K562 (cell line): ENCODE data around the gene GPR180. TPM values are rescaled to one million over a fixed set of nuclear protein-coding genes. Genes with fewer than 3 reads are reported as not detected.

Experiments used
- ATF7 ChIP-seq: fragments of 450-650 bp; IDR thresholded peaks from 2 replicates; pipeline ENCODE4 v1.7.1; 2014; ENCODE audit warnings: mild to moderate bottlenecking, moderate library complexity
- CEBPG ChIP-seq, 3 experiments: fragments of 200-800 bp in 1 of 3; sonication (Bioruptor generic) in 1 of 3; sonication (generic) in 1 of 3; formaldehyde crosslinking in 1 of 3; IDR thresholded peaks in 2 of 3; conservative IDR thresholded peaks in 1 of 3; 2 replicates each; pipeline versions ENCODE4 v1.6.1 to v1.8.0; 2016 to 2022; ENCODE audit warnings: missing compliant biosample characterization in 2 of 3, missing genetic modification characterization in 2 of 3, mild to moderate bottlenecking in 1 of 3, missing genetic modification reagents in 1 of 3
- FUS ChIP-seq: fragments of 200-400 bp; formaldehyde crosslinking; optimal IDR thresholded peaks from 2 replicates; pipeline ENCODE3; 2017; ENCODE audit warnings: low read depth, low read length
- NR1H2 ChIP-seq: sonication (generic); formaldehyde crosslinking; IDR thresholded peaks from 2 replicates; pipeline ENCODE4 v1.4.0; 2020; ENCODE audit warnings: mild to moderate bottlenecking, missing genetic modification reagents
- polyA plus RNA-seq, 8 experiments: library from polyadenylated mRNA; depleted of rRNA in 4 of 8; stranded (reverse) in 5 of 8; unstranded in 3 of 8; fragments of >200 nt; fragmentation: Nextera tagmentation in 2 of 8; fragmentation: Illumina TruSeq in 1 of 8; extraction: Ambion mirVana in 2 of 8; extraction: Trizol in 1 of 8; gene quantifications; 2 replicates each; pipeline versions ENCODE4 v1.2.1 to v1.2.3, GENCODE V29; 2011 to 2014; ENCODE audit warnings: inconsistent platforms in 1 of 8, missing spikeins in 1 of 8
- total RNA-seq, 7 experiments: library from RNA; depleted of rRNA in 6 of 7; stranded (reverse); fragments of >200 nt in 6 of 7; fragmentation: Illumina TruSeq in 2 of 7; extraction: Trizol in 2 of 7; gene quantifications; 2 replicates each; pipeline versions ENCODE4 v1.2.1 to v1.2.3, GENCODE V29; 2011 to 2021; ENCODE audit warnings: low replicate concordance in 1 of 7
- TF ChIP-seq, protein P1 (sequence below): sonication (generic); formaldehyde crosslinking; IDR thresholded peaks from 2 replicates; pipeline ENCODE4 v1.8.0; 2023; ENCODE audit warnings: mild to moderate bottlenecking, missing genetic modification reagents
- TF ChIP-seq, protein P2 (sequence below), 2 experiments: IDR thresholded peaks in 1 of 2; conservative IDR thresholded peaks in 1 of 2; 2 replicates each; pipeline ENCODE4 v1.6.1; 2016; ENCODE audit warnings: low read depth in 2 of 2, mild to moderate bottlenecking in 1 of 2, missing compliant biosample characterization in 1 of 2, missing genetic modification characterization in 1 of 2, moderate library complexity in 1 of 2
- TF ChIP-seq, protein P3 (sequence below), 2 experiments: fragments of 450-650 bp; IDR thresholded peaks; 2 replicates each; pipeline ENCODE4 v1.6.1; 2016; ENCODE audit warnings: mild to moderate bottlenecking in 2 of 2, borderline replicate concordance in 1 of 2, low read depth in 1 of 2, moderate library complexity in 1 of 2

Gene GPR180
- total and polyA plus RNA-seq, 9 of the 15 experiments (the other 6 are each of a cell fraction or from before 2014, with no cell fraction given): 0.77 to 4.1 (median 1.8) TPM

DNA sequence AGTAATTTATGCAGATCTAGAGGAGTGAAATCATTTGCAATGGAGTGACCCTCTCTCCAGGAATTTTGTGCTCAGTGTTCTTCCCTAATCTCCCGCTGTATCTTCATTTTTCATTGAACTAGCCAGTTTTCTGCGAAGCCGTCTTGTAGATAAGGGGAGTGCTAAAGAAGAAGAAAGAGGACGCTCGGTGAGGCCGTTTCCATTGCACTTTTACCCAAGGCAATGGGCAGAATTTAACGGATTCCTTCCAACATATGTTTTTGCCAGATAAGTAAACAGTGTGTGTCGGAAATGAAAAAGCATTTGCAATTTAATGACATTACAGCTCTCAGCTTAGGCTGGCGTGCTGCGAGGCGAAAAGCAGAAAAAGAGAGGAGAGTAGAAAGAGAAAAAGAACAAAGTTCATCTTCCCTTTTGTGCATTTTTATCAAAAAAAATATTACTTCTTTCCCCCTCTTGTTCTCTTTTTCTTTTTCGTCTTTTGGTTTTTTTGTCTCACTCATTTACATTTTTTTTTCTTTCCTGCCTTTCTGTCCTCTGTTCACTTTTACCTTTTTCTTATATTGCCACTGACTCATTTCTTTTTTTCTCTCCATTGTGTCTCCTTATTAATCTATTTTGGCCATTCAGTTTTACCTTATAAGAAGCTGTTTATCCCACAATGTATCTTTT lies 60.8 kb downstream of the GPR180 start (continued):
- TF ChIP-seq, protein P1, sequence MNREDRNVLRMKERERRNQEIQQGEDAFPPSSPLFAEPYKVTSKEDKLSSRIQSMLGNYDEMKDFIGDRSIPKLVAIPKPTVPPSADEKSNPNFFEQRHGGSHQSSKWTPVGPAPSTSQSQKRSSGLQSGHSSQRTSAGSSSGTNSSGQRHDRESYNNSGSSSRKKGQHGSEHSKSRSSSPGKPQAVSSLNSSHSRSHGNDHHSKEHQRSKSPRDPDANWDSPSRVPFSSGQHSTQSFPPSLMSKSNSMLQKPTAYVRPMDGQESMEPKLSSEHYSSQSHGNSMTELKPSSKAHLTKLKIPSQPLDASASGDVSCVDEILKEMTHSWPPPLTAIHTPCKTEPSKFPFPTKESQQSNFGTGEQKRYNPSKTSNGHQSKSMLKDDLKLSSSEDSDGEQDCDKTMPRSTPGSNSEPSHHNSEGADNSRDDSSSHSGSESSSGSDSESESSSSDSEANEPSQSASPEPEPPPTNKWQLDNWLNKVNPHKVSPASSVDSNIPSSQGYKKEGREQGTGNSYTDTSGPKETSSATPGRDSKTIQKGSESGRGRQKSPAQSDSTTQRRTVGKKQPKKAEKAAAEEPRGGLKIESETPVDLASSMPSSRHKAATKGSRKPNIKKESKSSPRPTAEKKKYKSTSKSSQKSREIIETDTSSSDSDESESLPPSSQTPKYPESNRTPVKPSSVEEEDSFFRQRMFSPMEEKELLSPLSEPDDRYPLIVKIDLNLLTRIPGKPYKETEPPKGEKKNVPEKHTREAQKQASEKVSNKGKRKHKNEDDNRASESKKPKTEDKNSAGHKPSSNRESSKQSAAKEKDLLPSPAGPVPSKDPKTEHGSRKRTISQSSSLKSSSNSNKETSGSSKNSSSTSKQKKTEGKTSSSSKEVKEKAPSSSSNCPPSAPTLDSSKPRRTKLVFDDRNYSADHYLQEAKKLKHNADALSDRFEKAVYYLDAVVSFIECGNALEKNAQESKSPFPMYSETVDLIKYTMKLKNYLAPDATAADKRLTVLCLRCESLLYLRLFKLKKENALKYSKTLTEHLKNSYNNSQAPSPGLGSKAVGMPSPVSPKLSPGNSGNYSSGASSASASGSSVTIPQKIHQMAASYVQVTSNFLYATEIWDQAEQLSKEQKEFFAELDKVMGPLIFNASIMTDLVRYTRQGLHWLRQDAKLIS (CRISPR knock-in tag): 0 out of 2 replicates have a peak, but pooled peaks have one; percentile 32
- TF ChIP-seq ATF7 (peak; percentile 48; the same call in 1 of the 2 replicates), CEBPG (CRISPR knock-in tag; IDR thresholded peaks at IDR 0.05) (no peak), CEBPG (tag; conservative IDR thresholded peaks at IDR 0.05 in 1 of 2, IDR thresholded peaks at IDR 0.05 in 1 of 2) (no peak), FUS (no peak), NR1H2 (CRISPR knock-in tag) (no peak)
- TF ChIP-seq, protein P2, sequence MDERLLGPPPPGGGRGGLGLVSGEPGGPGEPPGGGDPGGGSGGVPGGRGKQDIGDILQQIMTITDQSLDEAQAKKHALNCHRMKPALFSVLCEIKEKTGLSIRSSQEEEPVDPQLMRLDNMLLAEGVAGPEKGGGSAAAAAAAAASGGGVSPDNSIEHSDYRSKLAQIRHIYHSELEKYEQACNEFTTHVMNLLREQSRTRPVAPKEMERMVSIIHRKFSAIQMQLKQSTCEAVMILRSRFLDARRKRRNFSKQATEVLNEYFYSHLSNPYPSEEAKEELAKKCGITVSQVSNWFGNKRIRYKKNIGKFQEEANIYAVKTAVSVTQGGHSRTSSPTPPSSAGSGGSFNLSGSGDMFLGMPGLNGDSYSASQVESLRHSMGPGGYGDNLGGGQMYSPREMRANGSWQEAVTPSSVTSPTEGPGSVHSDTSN (CRISPR knock-in tag; IDR thresholded peaks at IDR 0.05; ENCODE audit: low read depth): no peak
- TF ChIP-seq, protein P2 (tag; conservative IDR thresholded peaks at IDR 0.05; ENCODE audit: low read depth): no peak; the same call in 1 of the 2 replicates
- TF ChIP-seq, protein P3, sequence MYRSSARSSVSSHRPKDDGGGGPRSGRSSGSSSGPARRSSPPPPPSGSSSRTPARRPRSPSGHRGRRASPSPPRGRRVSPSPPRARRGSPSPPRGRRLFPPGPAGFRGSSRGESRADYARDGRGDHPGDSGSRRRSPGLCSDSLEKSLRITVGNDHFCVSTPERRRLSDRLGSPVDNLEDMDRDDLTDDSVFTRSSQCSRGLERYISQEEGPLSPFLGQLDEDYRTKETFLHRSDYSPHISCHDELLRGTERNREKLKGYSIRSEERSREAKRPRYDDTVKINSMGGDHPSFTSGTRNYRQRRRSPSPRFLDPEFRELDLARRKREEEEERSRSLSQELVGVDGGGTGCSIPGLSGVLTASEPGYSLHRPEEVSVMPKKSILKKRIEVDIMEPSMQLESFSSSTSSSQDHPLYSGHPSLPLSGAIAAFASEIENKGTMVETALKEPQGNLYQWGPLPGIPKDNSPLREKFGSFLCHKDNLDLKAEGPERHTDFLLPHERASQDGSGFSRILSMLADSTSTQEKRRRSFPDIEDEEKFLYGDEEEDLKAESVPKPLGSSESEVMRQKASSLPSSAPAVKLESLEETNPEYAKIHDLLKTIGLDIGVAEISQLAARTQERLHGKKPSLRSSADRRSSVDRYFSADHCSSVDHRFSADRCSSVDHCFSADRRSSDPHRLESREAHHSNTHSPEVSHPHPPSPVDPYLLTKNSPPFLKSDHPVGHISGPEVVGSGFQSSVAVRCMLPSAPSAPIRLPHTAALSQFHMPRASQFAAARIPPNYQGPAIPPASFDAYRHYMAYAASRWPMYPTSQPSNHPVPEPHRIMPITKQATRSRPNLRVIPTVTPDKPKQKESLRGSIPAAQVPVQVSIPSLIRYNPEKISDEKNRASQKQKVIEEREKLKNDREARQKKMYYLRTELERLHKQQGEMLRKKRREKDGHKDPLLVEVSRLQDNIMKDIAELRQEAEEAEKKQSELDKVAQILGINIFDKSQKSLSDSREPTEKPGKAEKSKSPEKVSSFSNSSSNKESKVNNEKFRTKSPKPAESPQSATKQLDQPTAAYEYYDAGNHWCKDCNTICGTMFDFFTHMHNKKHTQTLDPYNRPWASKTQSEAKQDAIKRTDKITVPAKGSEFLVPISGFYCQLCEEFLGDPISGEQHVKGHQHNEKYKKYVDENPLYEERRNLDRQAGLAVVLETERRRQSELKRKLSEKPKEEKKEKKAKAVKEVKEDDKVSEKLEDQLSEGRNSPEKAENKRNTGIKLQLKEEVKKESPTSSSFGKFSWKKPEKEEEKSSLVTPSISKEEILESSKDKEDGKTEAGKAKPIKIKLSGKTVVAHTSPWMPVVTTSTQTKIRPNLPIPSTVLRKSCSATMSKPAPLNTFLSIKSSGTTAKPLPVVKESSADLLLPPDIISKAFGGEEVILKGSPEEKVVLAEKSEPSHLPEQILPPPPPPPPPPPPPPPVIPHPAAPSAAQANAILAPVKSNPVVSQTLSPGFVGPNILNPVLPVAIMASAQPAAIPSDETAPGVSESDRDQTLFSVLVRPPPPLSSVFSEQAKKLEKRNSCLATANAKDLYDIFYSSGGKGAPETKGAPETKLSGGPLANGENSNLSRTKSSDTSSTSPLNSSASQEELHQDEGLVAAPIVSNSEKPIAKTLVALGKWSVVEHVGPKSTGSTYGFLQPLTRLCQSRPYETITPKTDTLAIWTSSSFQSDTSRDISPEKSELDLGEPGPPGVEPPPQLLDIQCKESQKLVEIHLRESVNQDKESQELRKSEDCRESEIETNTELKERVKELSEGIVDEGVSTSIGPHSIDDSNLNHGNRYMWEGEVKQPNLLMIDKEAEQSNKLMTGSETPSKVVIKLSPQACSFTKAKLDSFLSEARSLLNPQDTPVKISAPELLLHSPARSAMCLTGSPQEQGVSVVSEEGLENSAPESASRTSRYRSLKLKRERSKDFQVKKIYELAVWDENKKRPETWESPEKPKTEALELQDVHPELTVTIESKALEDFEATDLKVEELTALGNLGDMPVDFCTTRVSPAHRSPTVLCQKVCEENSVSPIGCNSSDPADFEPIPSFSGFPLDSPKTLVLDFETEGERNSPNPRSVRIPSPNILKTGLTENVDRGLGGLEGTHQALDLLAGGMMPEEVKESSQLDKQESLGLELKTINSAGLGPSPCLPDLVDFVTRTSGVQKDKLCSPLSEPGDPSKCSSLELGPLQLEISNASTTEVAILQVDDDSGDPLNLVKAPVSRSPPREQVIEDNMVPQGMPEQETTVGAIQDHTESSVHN (IDR thresholded peaks at IDR 0.05; ENCODE audit: borderline replicate concordance in 1 of 2, low read depth in 1 of 2): 0 out of 4 replicates have a peak, but pooled peaks of 1 of the 2 experiments have one; percentile 26
